Stimulated activated effector memory CD8-positive, alpha-beta T cell treated with anti-CD3 and anti-CD28 coated beads, Interleukin-12 subunit alpha, Interleukin-12 subunit beta, amount 100 ng/mL, for 72 hours (primary cell): ENCODE data around the gene CCDC122.
"Not testable (repeated sequence)": the region's sequence is repeated elsewhere in the genome, so short reads cannot be mapped to it uniquely, and the experiment has no call there.

Experiments used
- ATAC-seq: fragments of 150-1000 bp; cut with Tn5 transposase; 2 replicates; pipeline ENCODE4 v1.10.0; 2021
- DNase-seq, 2 donors: peaks; one replicate each; pipeline ENCODE4 v3.0.0; 2021 to 2022; ENCODE audit warnings: low spot score in 2 of 2
- H3K27ac Mint-ChIP-seq: one replicate; pipeline ENCODE4 v1.8.0; 2022; ENCODE audit warnings: mild to moderate bottlenecking, mixed read lengths
- H3K36me3 Mint-ChIP-seq: one replicate; pipeline ENCODE4 v1.8.0; 2022; ENCODE audit warnings: mild to moderate bottlenecking, mixed read lengths
- H3K4me1 Mint-ChIP-seq: one replicate; pipeline ENCODE4 v1.8.0; 2022; ENCODE audit warnings: mixed read lengths
- H3K4me3 Mint-ChIP-seq: one replicate; pipeline ENCODE4 v1.8.0; 2022; ENCODE audit warnings: mild to moderate bottlenecking, mixed read lengths
- H3K9me3 Mint-ChIP-seq: one replicate; pipeline ENCODE4 v1.8.0; 2022; ENCODE audit warnings: mixed read lengths

Gene CCDC122

DNA sequence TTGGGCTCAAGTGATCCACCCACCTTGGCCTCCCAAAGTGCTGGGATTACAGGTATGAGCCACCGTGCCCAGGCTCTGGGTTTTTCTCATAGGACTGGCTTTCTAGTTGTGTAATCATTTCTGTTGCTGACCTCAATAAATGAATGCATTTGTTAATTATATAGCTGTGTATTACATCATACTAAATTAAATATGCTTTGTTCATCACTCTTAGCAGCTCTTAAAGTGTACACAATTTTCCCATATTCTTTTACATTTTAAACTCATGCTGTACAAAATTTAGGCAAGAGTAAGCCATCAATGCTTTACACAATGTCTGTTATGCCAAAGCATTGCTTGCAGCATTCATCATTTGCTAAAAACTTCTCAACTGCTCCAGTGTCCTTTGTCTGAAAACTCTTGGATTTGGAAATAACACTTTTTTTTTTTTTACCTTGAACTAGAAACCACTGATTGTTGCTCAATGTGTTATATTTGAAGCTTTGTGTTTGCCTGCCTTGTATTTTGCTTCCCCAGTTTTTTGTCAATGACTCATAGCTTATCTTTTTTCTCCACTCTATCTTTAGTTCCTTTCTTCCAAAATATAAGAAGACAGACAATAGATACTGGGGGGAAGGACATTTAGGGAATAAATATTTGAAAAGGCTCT lies 31.4 kb downstream of the CCDC122 start:
- no peak for ATAC-seq
- H3K9me3 Mint-ChIP-seq = peaks cover 23% of the 10 kb centered on the region
- no peak for DNase-seq
- no peaks in the 10 kb centered on the region for H3K4me1 Mint-ChIP-seq
- no peaks in the 10 kb centered on the region for H3K36me3 Mint-ChIP-seq
- no peak overlapping the region for H3K4me3 Mint-ChIP-seq
- no peak overlapping the region for H3K27ac Mint-ChIP-seq

DNA sequence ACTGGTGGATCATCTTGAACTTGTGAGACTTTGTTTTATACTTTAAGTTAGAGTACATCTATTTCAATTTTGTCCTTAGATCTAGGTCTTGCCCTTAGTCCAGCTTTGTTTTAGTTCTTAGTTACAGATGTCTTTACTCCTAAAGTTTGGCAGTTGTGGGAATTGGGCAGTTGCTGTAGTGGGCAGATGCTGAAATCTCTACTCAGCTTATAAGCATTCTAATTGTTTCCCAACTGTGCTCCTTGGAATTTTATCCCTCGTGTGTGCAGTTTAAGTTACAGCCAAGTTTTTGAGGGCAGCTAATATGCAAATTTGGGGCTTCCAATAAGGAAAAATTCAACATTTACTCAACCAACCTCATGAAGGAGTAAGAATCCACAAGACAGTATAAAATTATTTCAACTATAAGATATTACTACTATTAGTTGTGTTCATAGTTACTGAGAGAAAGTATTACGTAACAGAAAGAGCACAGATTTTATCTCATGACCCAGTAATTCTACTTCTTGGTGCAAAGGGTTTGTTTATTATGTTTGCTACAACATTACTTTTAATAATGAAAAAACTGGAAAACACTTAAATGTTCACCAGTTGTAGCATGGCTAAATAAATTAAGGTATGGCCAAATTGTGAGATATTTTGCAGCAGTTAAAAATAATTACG lies 32.9 kb downstream of the CCDC122 start:
- H3K4me1 Mint-ChIP-seq = no peaks in the 10 kb centered on the region
- H3K9me3 Mint-ChIP-seq = peaks cover 11% of the 10 kb centered on the region
- H3K4me3 Mint-ChIP-seq = no peak overlapping the region
- DNase-seq = no peak
- no peak for ATAC-seq
- H3K27ac Mint-ChIP-seq = no peak overlapping the region
- no peaks in the 10 kb centered on the region for H3K36me3 Mint-ChIP-seq

DNA sequence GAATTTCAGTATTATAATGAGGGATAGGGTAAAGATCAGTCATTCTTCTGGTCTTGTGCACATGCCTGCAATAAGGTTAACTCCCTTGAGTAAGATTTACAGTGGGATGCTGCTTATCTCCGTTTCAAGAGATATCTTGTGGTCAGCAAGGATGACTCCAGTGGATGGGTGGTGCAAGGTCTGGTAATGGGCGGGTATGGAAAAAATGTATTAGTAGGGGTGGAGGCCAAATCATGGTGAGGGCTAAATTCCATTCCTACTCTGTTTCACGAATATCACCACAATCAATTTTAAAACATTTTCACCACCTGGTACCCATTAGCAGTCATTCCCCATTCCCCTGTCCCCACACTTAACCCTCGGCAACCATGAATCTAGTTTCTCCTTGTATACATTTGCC lies 40.6 kb downstream of the CCDC122 start:
- no peaks in the 10 kb centered on the region for H3K4me1 Mint-ChIP-seq
- no peaks in the 10 kb centered on the region for H3K9me3 Mint-ChIP-seq
- H3K36me3 Mint-ChIP-seq = no peaks in the 10 kb centered on the region
- H3K4me3 Mint-ChIP-seq = no peak overlapping the region
- no peak for ATAC-seq
- H3K27ac Mint-ChIP-seq = no peak overlapping the region
- no peak for DNase-seq

DNA sequence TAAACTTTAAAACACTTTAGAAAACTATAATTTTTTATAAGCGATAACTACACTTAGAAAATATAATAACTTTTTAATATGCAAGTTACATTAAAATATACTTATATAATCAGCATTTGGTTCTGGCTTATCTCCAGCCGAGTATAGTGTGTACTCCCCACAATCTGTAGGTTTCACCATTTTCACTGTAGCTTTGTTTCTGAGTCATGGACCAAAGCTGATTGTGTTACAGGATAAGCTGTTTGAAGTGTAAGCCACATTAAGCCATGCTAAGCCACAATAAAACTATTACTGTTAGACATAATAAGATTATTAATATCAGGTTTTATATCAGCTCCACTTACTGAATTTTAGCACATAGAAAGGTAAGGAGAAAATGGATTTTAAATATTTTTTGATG lies 43.8 kb downstream of the CCDC122 start:
- Mint-ChIP-seq H3K4me3 (no peak overlapping the region), H3K9me3 (no peaks in the 10 kb centered on the region), H3K27ac (no peak overlapping the region), H3K36me3 (no peaks in the 10 kb centered on the region), H3K4me1 (no peaks in the 10 kb centered on the region)
- ATAC-seq (no peak), DNase-seq (no peak)

DNA sequence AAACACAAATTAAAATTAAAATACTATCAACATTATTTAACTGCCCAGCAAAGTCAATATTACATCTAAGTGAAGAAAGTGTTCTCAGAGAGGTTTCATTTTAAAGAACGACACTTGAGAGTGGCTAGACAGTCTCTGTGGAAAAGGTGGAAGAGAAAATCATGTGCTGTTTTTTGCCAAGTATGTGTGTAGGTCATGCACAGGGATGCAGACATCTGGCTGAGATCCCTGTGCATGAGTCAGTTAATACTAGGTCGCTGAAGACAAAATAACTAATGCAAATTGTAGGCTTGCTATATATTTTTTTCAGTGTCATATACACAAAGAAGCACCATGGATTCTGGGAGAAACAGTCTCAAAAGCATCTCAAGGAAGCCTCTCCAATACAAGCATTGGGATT lies 48.5 kb downstream of the CCDC122 start:
- no peaks in the 10 kb centered on the region for H3K4me1 Mint-ChIP-seq
- H3K9me3 Mint-ChIP-seq = no peaks in the 10 kb centered on the region
- no peak for DNase-seq
- no peak overlapping the region for H3K27ac Mint-ChIP-seq
- no peak for ATAC-seq
- no peaks in the 10 kb centered on the region for H3K36me3 Mint-ChIP-seq
- H3K4me3 Mint-ChIP-seq = no peak overlapping the region

DNA sequence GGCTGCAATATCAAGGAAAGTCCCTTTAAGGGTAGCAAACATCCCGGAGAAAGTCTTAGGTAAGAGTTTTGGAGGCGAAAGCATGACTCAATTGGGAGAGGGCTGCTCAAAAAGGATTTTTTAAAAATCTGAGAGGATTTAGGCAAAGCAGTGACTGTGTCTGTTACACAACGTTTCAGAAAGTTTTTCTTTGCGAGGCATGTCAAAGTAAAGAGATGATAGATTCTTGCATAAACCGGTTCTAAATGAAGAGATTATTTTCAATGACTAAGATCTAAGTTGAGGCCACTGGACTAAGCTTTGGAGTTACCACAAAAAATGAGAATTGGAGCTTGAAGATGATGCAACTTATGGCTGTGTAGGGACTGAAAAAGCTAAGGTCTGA lies 49.1 kb downstream of the CCDC122 start:
- ATAC-seq (no peak), DNase-seq (no peak)
- no peak overlapping the region for H3K4me3 Mint-ChIP-seq
- no peaks in the 10 kb centered on the region for H3K9me3 Mint-ChIP-seq
- H3K27ac Mint-ChIP-seq = no peak overlapping the region
- no peaks in the 10 kb centered on the region for H3K4me1 Mint-ChIP-seq
- no peaks in the 10 kb centered on the region for H3K36me3 Mint-ChIP-seq

DNA sequence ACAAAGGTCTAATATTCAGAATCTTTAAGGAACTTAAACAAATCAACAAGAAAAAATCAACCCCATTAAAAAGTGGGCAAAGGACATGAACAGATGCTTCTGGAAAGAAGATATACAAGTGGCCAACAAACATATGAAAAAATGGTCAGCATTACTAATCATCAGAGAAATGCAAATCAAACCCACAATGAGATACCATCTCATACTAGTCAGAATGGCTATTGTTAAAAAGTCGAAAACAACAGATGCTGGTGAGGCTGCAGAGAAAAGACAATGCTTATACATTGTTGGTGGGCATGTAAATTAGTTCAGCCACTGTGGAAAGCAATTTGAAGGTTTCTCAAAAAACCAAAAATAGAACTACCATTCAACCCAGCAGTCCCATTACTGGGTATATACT lies 54.9 kb downstream of the CCDC122 start:
- not testable (repeated sequence) for ATAC-seq, H3K27ac Mint-ChIP-seq, H3K4me1 Mint-ChIP-seq, DNase-seq, H3K36me3 Mint-ChIP-seq, H3K4me3 Mint-ChIP-seq, H3K9me3 Mint-ChIP-seq

DNA sequence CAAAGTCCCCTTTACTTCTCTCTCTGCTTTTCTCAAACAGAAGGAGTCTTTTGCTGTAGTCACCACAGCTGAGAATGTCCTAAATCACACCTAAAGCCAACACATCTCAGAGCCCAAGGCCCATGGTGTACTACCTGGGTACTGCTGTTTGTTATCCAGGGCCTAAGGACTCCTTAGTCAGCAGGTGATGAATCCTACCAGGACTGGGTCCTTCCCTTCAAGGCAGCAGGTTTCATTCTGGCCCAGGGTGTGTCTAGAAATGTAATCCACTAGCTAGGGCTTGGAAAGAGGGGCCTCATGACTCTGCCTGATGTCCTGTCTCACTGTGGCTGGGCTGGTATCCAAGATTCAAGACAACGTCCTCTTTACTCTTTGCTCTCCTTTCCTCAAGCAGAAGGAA lies 56.6 kb downstream of the CCDC122 start:
- no peak for DNase-seq
- H3K9me3 Mint-ChIP-seq = no peaks in the 10 kb centered on the region
- ATAC-seq = no peak

DNA sequence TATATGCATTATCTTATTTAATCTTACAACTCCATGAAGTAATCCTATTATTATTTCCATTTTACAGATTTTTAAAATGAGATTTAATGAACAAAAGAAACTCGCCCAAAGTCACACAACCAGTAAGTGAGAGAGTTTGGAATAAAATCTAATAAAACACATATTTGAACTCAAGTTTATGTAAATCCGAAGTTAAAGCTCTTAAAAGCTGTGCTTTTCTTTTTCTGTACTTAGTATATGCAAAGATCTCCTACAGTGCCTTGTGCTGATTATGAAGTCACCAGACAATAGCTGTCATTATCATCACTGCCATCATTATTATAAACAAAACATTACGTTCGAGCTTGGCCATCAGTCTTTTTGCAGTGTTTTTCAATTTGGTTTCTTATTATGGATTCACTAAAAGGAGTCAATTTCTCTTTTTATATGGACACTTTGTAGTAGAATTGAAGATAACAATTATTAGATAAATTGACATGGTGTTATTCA lies 63.1 kb downstream of the CCDC122 start:
- Mint-ChIP-seq H3K4me3 (no peak overlapping the region), H3K27ac (no peak overlapping the region)

More for the DNA sequence above, 56.6 kb downstream of the CCDC122 start:
- no peak overlapping the region for H3K27ac Mint-ChIP-seq
- H3K4me3 Mint-ChIP-seq = no peak overlapping the region
- no peaks in the 10 kb centered on the region for H3K4me1 Mint-ChIP-seq
- no peaks in the 10 kb centered on the region for H3K36me3 Mint-ChIP-seq

DNA sequence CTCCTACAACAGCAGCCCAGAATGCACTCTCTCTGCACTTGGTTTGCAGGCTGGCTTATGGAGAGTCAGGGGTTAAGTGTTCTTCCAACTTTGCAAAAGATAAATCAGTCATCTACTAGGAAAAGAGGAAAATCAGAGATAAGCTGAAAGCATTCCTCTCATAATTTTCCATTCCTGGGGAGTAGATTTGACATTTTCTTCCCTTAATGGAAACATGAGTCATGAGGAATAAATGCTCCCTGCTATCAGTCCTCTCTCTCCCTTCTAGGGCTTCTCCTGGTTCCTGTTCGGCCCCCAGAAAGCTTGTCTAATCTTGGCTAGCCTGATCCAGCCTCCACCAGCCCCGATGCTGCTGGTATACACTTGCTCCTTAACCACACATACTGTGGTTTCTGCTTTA lies 64.3 kb downstream of the CCDC122 start:
- Mint-ChIP-seq H3K27ac (no peak overlapping the region), H3K9me3 (no peaks in the 10 kb centered on the region), H3K4me3 (no peak overlapping the region), H3K36me3 (no peaks in the 10 kb centered on the region), H3K4me1 (no peaks in the 10 kb centered on the region)
- no peak for ATAC-seq
- DNase-seq = no peak

More for the DNA sequence above, 63.1 kb downstream of the CCDC122 start:
- Mint-ChIP-seq H3K4me1 (no peaks in the 10 kb centered on the region), H3K36me3 (no peaks in the 10 kb centered on the region), H3K9me3 (no peaks in the 10 kb centered on the region)
- ATAC-seq (no peak), DNase-seq (no peak)

DNA sequence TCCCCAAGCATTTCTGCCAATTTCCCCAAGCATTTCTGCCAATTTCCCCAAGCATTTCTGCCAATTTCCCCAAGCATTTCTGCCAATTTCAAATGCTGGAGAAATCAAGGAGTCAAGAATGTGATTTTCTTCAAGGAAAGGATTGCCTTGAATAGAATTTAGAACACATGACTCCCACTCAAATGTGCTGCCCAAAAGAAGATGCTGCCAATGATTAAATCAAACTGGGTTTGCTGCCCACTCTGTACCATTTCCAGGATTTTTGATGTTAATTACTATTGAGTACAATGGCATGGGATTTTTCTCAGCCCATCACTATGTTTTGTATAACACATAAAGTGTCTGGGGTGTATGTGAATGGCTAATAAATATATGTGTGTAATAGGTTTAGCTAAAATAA lies 70.9 kb downstream of the CCDC122 start:
- Mint-ChIP-seq H3K27ac (no peak overlapping the region), H3K4me1 (peaks cover 5% of the 10 kb centered on the region), H3K4me3 (no peak overlapping the region), H3K9me3 (no peaks in the 10 kb centered on the region), H3K36me3 (no peaks in the 10 kb centered on the region)
- DNase-seq = no peak
- no peak for ATAC-seq

DNA sequence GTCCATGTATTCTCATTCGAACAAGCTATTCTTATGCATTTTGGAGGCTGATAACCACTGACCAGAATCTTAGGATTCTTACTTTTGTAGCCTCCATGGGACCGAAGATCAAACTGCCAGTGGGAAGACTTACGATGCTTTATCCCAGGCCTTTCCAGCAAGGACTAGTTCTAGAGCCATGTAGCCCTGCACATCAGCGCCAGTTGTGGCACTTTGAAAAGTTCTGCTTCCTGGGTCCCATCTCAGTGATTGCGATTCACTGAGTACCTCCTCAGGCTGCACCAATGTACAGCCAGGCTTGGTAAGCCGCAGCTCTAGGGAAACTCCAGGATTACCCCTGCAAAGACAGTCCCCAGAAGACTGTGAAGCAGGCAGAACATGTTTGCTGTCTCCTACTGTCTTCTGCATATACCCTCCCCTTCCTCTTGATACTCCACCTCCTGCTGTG lies 73.8 kb downstream of the CCDC122 start:
- H3K4me1 Mint-ChIP-seq = peaks cover 6% of the 10 kb centered on the region
- H3K27ac Mint-ChIP-seq = no peak overlapping the region
- H3K4me3 Mint-ChIP-seq = no peak overlapping the region
- no peak for DNase-seq
- H3K36me3 Mint-ChIP-seq = no peaks in the 10 kb centered on the region
- no peak for ATAC-seq
- no peaks in the 10 kb centered on the region for H3K9me3 Mint-ChIP-seq

DNA sequence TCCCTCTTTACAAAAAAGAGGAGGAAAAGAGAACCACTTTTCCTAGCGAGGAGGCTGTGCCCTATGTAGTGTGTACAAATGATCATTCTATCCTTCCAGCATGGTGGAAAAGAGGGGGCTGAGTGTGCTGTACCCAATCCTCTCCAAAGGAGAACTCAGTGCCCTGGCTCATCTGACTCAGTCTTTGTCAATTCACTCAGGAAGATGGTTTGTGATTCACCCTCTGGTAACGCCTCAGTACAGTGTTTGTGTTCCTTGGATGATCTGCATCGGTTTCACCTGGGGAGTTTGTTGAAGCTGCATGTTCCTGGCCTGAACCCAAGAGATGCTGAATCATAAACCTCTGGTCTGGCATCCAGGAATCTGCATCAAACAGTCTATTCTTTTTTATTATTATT lies 74.5 kb downstream of the CCDC122 start:
- DNase-seq (no peak), ATAC-seq (peak; percentile 94)
- Mint-ChIP-seq H3K27ac (no peak overlapping the region), H3K4me3 (no peak overlapping the region), H3K4me1 (peaks cover 11% of the 10 kb centered on the region), H3K9me3 (no peaks in the 10 kb centered on the region), H3K36me3 (no peaks in the 10 kb centered on the region)

DNA sequence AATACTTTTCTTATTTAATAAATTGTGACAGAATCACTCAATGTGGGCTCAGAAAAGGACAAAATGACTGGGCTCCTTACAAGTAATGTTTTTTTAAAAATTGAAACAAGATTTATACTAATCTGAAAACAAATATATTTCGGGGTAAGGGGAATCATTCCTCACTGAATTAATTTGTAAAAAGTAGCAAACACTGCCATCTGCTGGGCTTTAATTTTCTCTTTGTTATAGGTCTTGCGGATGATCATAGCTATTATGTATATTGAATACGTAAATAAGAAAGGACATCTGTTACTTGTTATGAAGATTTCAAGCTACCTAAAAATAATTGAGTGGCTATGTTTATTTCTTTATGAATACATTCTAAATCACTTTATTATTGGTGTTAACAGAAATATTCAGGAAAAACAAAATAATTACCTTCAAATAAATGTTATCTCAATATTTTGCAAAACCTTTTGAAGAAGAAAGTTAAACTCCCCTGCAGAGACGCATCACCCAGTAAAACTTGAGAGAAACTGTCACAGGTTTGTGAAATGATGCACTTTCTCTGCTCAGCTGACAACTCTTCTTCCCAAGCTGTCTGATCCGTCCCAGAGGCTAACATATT lies 75.0 kb downstream of the CCDC122 start:
- H3K9me3 Mint-ChIP-seq = no peaks in the 10 kb centered on the region
- ATAC-seq = no peak
- H3K4me1 Mint-ChIP-seq = peaks cover 11% of the 10 kb centered on the region
- H3K36me3 Mint-ChIP-seq = no peaks in the 10 kb centered on the region
- no peak for DNase-seq
- no peak overlapping the region for H3K27ac Mint-ChIP-seq
- H3K4me3 Mint-ChIP-seq = no peak overlapping the region

DNA sequence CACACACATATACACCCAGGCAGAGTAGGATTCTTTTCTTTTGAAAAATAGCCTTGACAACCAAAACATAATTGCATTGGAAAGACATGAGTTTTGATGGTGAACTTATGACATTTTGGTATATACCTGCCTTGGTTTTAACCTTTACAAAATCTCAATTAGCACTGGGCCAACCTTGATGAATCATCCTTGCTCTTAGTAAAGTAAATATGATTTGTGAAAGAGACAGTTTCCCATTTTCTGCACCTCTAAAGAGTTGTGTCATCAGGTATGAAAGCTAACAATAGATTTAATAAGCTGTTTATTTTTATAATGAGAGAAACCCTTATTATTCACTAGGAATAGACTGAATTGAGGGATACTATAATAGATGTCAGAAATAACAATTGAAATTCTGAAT lies 77.0 kb downstream of the CCDC122 start:
- no peaks in the 10 kb centered on the region for H3K9me3 Mint-ChIP-seq
- H3K4me1 Mint-ChIP-seq = peaks cover 12% of the 10 kb centered on the region
- no peak overlapping the region for H3K4me3 Mint-ChIP-seq
- no peak for DNase-seq
- no peak overlapping the region for H3K27ac Mint-ChIP-seq
- H3K36me3 Mint-ChIP-seq = no peaks in the 10 kb centered on the region
- no peak for ATAC-seq

DNA sequence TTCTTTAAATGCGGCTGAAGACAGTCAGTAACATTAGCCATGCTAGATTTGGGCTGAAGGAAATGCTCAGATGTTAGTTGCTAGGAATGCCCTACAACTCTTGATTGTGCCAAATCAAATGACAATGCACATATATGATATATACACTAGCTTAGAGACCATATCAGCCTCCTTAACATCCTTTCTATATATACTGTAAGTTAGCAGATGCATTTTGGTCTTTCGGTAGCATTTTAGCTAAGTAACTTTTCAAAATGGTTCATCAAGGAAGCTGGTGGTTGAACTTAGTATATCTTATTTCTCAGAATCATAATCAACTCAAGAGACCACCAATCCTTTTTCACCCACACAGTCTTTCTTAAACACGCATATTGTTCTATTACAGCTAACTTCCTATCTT lies 78.7 kb downstream of the CCDC122 start:
- H3K9me3 Mint-ChIP-seq = no peaks in the 10 kb centered on the region
- no peaks in the 10 kb centered on the region for H3K36me3 Mint-ChIP-seq
- peak; percentile 64 for ATAC-seq
- no peak overlapping the region for H3K4me3 Mint-ChIP-seq
- DNase-seq = no peak
- H3K4me1 Mint-ChIP-seq = peaks cover 17% of the 10 kb centered on the region
- no peak overlapping the region for H3K27ac Mint-ChIP-seq
